IMR-90 (cell line): Measurements from ENCODE around the gene TNS1. TPM values are rescaled to one million over a fixed set of nuclear protein-coding genes. Genes with fewer than 3 reads are reported as not detected.

Experiments used
- ATAC-seq: fragments of 200-7000 bp; cut with Tn5 transposase; 2 replicates; pipeline ENCODE4 v1.9.1; 2020; ENCODE audit warnings: low read depth, mild to moderate bottlenecking, moderate library complexity
- BruUV-seq: library from RNA; stranded (reverse); fragments of 400-500 nt; replicated peaks from 2 replicates; lab custom pipeline; 2021; lab: Mats Ljungman, UMichigan
- CTCF ChIA-PET: fragments of 300-600 bp; formaldehyde crosslinking; extraction: SDS; loops from one replicate; lab custom pipeline; 2021; ENCODE audit warnings: antibody characterized with exemption; lab: Yijun Ruan, JAX
- POLR2A ChIA-PET: fragments of 300-600 bp; sonication (Branson Sonifier 250); formaldehyde crosslinking; loops from one replicate; lab custom pipeline; 2022; ENCODE audit warnings: antibody characterized with exemption; ENCODE audit not compliant: unreplicated experiment; lab: Charles Lee
- DNase-seq: peaks from one replicate; pipeline ENCODE4 v3.0.0; 2013
- H2AFZ ChIP-seq: replicated peaks from 2 replicates; pipeline ENCODE3; 2013; ENCODE audit warnings: low read length, mild to moderate bottlenecking; ENCODE audit not compliant: poor library complexity
- H2AK5ac ChIP-seq: 2 replicates; pipeline ENCODE4 v1.6.1; 2013; ENCODE audit warnings: low read depth, low read length, inconsistent platforms
- H2AK9ac ChIP-seq: replicated peaks from 2 replicates; pipeline ENCODE3; 2013; ENCODE audit warnings: mild to moderate bottlenecking, low read depth, low read length, moderate library complexity; ENCODE audit not compliant: poor library complexity
- H2BK120ac ChIP-seq: 2 replicates; pipeline ENCODE4 v1.6.1; 2013; ENCODE audit warnings: low read depth, low read length, inconsistent platforms
- H2BK15ac ChIP-seq: 3 replicates; pipeline ENCODE4 v1.6.1; 2013; ENCODE audit warnings: low read depth, low read length, inconsistent platforms
- H2BK20ac ChIP-seq: 2 replicates; pipeline ENCODE4 v1.6.1; 2013; ENCODE audit warnings: low read depth, mild to moderate bottlenecking, inconsistent platforms, low read length, moderate library complexity
- H2BK5ac ChIP-seq: 2 replicates; pipeline ENCODE4 v1.6.1; 2013; ENCODE audit warnings: mild to moderate bottlenecking, low read depth, low read length, inconsistent platforms; ENCODE audit not compliant: poor library complexity, severe bottlenecking
- H3K14ac ChIP-seq: replicated peaks from 2 replicates; pipeline ENCODE4 v1.6.1; 2013; ENCODE audit warnings: low read depth, low read length, inconsistent platforms
- H3K18ac ChIP-seq: 2 replicates; pipeline ENCODE4 v1.6.1; 2013; ENCODE audit warnings: low read depth, low read length, control low read depth
- H3K23ac ChIP-seq: 2 replicates; pipeline ENCODE4 v1.6.1; 2013; ENCODE audit warnings: low read depth, low read length, inconsistent platforms
- H3K27ac ChIP-seq: 2 replicates; pipeline ENCODE4 v1.5.1; 2013; ENCODE audit warnings: mild to moderate bottlenecking, control low read depth, low read length; ENCODE audit not compliant: insufficient read depth
- H3K27me3 ChIP-seq: 2 replicates; pipeline ENCODE4 v1.6.1; 2013; ENCODE audit warnings: low read length; ENCODE audit not compliant: control insufficient read depth, insufficient read depth
- H3K36me3 ChIP-seq: 2 replicates; pipeline ENCODE4 v1.6.1; 2013; ENCODE audit warnings: low read length, mixed read lengths; ENCODE audit not compliant: control insufficient read depth, insufficient read depth
- H3K4ac ChIP-seq: 2 replicates; pipeline ENCODE4 v1.6.1; 2013; ENCODE audit warnings: low read depth, low read length, inconsistent platforms
- H3K4me1 ChIP-seq: 2 replicates; pipeline ENCODE4 v1.6.1; 2013; ENCODE audit warnings: low read length, mixed read lengths; ENCODE audit not compliant: control insufficient read depth, insufficient read depth
- H3K4me2 ChIP-seq: 2 replicates; pipeline ENCODE4 v1.6.1; 2013; ENCODE audit warnings: low read depth, mild to moderate bottlenecking, control low read depth, low read length, moderate library complexity
- H3K4me3 ChIP-seq: 2 replicates; pipeline ENCODE4 v1.5.1; 2013; ENCODE audit warnings: low read depth, mild to moderate bottlenecking, control low read depth, low read length, moderate library complexity; ENCODE audit not compliant: insufficient read depth
- H3K56ac ChIP-seq: 2 replicates; pipeline ENCODE4 v1.6.1; 2013; ENCODE audit warnings: low read length, inconsistent platforms; ENCODE audit not compliant: insufficient read depth; ENCODE audit errors: extremely low read depth
- H3K79me1 ChIP-seq, 2 experiments: 2 replicates each; pipeline ENCODE4 v1.6.1; 2013; ENCODE audit warnings: low read length in 2 of 2, inconsistent platforms in 1 of 2, low read depth in 1 of 2
- H3K9ac ChIP-seq: 2 replicates; pipeline ENCODE4 v1.6.1; 2013; ENCODE audit warnings: low read depth, low read length, control low read depth
- H3K9me1 ChIP-seq: 2 replicates; pipeline ENCODE4 v1.6.1; 2013; ENCODE audit warnings: low read length, inconsistent platforms; ENCODE audit not compliant: insufficient read depth
- H3K9me3 ChIP-seq: 2 replicates; pipeline ENCODE4 v1.6.1; 2013; ENCODE audit warnings: low read length; ENCODE audit not compliant: control insufficient read depth, insufficient read depth
- H4K20me1 ChIP-seq: 2 replicates; pipeline ENCODE4 v1.6.1; 2013; ENCODE audit warnings: low read length, inconsistent platforms; ENCODE audit not compliant: insufficient read depth
- H4K5ac ChIP-seq: 2 replicates; pipeline ENCODE4 v1.6.1; 2013; ENCODE audit warnings: mild to moderate bottlenecking, low read depth, low read length, control low read depth
- H4K8ac ChIP-seq, 2 experiments: 2 replicates each; pipeline ENCODE4 v1.6.1; 2013; ENCODE audit warnings: low read depth in 2 of 2, low read length in 2 of 2, control low read depth in 1 of 2, inconsistent platforms in 1 of 2
- H4K91ac ChIP-seq: 2 replicates; pipeline ENCODE4 v1.6.1; 2013; ENCODE audit warnings: low read depth, low read length, inconsistent platforms; ENCODE audit not compliant: insufficient read depth
- BHLHE40 ChIP-seq: fragments of 150-350 bp; IDR thresholded peaks from 2 replicates; pipeline ENCODE4 v1.6.1; 2016; ENCODE audit warnings: mild to moderate bottlenecking, low read depth, low read length
- CEBPB ChIP-seq: IDR thresholded peaks from 2 replicates; pipeline ENCODE4 v1.6.1; 2012; ENCODE audit warnings: low read depth, low read length, improper control_type of control experiment
- CHD1 ChIP-seq: IDR thresholded peaks from 2 replicates; pipeline ENCODE4 v1.6.1; 2012; ENCODE audit warnings: low read depth, low read length, improper control_type of control experiment
- FOS ChIP-seq: fragments of 150-350 bp; IDR thresholded peaks from 2 replicates; pipeline ENCODE4 v1.6.1; 2016; ENCODE audit warnings: low read depth, low read length
- MAFK ChIP-seq: IDR thresholded peaks from 2 replicates; pipeline ENCODE4 v1.6.1; 2012; ENCODE audit warnings: low read depth, low read length, improper control_type of control experiment
- MAZ ChIP-seq: IDR thresholded peaks from 2 replicates; pipeline ENCODE4 v1.6.1; 2012; ENCODE audit warnings: low read depth, mild to moderate bottlenecking, low read length, improper control_type of control experiment, moderate library complexity, borderline replicate concordance
- MXI1 ChIP-seq: IDR thresholded peaks from 2 replicates; pipeline ENCODE4 v1.6.1; 2012; ENCODE audit warnings: low read depth, mild to moderate bottlenecking, low read length, moderate library complexity, borderline replicate concordance
- NFE2L2 ChIP-seq: fragments of 150-350 bp; IDR thresholded peaks from 2 replicates; pipeline ENCODE4 v1.6.1; 2016; ENCODE audit warnings: low read depth, mild to moderate bottlenecking, low read length
- POLR2A ChIP-seq: IDR thresholded peaks from 2 replicates; pipeline ENCODE4 v1.6.1; 2012; ENCODE audit warnings: mild to moderate bottlenecking, low read depth, low read length
- RAD21 ChIP-seq: IDR thresholded peaks from 2 replicates; pipeline ENCODE4 v1.6.1; 2012; ENCODE audit warnings: low read length, improper control_type of control experiment
- RCOR1 ChIP-seq: IDR thresholded peaks from 2 replicates; pipeline ENCODE4 v1.6.1; 2012; ENCODE audit warnings: mild to moderate bottlenecking, low read length, improper control_type of control experiment; ENCODE audit not compliant: insufficient replicate concordance
- RFX5 ChIP-seq: IDR thresholded peaks from 2 replicates; pipeline ENCODE4 v1.8.0; 2012; ENCODE audit warnings: low read depth, mild to moderate bottlenecking, low read length, moderate library complexity
- SMC3 ChIP-seq: fragments of 150-350 bp; IDR thresholded peaks from 2 replicates; pipeline ENCODE4 v1.6.1; 2016; ENCODE audit warnings: low read depth, mild to moderate bottlenecking, antibody characterized with exemption, low read length, moderate library complexity
- WGBS, 2 experiments: methylation state at CpG; one replicate each; pipeline versions ENCODE4 v1.1.5 to v1.1.7; 2013; ENCODE audit warnings: missing lambda C conversion rate in 2 of 2; ENCODE audit not compliant: insufficient read length in 1 of 2; ENCODE audit errors: extremely low coverage in 2 of 2; 5-methylcytosine and 5-hydroxymethylcytosine counted together
- dilution Hi-C: fragments of 300-500 bp; cut with HindIII; formaldehyde crosslinking; loops from one replicate; pipeline ENCODE4 v1.14.3; 2018; ENCODE audit warnings: low sequenced_read_pairs; ENCODE audit not compliant: unreplicated experiment
- in situ Hi-C: fragments of 300-500 bp; cut with MboI; formaldehyde crosslinking; loops from 3 replicates; pipeline ENCODE4 v1.14.3; 2019; ENCODE audit warnings: low sequenced_read_pairs, inconsistent platforms, mixed read lengths
- intact Hi-C: fragments of 100-400 bp; cut with micrococcal nuclease; formaldehyde crosslinking; loops from 2 replicates; pipeline ENCODE4 v1.10.0; 2022
- polyA plus RNA-seq, 3 experiments: library from polyadenylated mRNA; depleted of rRNA; stranded (reverse); fragments of >200 nt; gene quantifications; 2 replicates each; pipeline ENCODE4 v1.2.3, GENCODE V29; 2012; ENCODE audit warnings: low replicate concordance in 1 of 3
- total RNA-seq: library from RNA; depleted of rRNA; stranded (reverse); fragments of >200 nt; gene quantifications from 2 replicates; pipeline ENCODE4 v1.2.3, GENCODE V29; 2012
- TF ChIP-seq, protein P1 (sequence below): fragments of 150-350 bp; IDR thresholded peaks from 2 replicates; pipeline ENCODE4 v1.6.1; 2017; ENCODE audit warnings: mild to moderate bottlenecking, antibody characterized with exemption, low read length, low read depth
- TF ChIP-seq, protein P2 (sequence below): fragments of 150-350 bp; IDR thresholded peaks from 2 replicates; pipeline ENCODE4 v1.6.1; 2016; ENCODE audit warnings: low read depth, mild to moderate bottlenecking, low read length, moderate library complexity, borderline replicate concordance
- TF ChIP-seq, protein P3 (sequence below): conservative IDR thresholded peaks from 2 replicates; pipeline ENCODE4 v1.5.1; 2012; ENCODE audit warnings: mild to moderate bottlenecking, low read depth, low read length, improper control_type of control experiment

Gene TNS1
- total and polyA plus RNA-seq, 2 of the 4 experiments (the other 2 are of a cell fraction), result 41.1 to 45.2 TPM

DNA sequence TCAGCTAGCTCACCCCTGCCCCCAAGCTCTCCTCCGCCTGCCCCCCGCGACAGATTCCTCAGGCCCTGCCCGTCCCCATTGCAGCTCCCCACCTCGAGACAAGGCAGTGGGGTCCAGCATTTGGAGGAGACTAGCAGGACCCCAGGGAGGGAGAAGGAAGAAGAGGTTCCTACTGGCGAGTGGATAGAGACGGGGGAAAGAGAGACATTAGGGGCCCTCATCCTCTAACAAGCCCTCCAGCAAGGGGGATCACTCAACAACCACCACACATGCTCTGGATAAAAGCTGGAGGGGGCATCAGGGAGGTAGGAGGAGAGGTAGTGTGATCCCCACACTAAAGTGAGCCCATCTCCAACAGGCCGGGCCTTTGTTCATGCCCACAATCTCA, 8.9 kb upstream of the TNS1 start:
- Histone ChIP-seq H4K91ac (no peak overlapping the region), H3K9me3 (no peaks in the 10 kb centered on the region), H3K4me3 (no peak overlapping the region), H3K9ac (no peak overlapping the region), H4K5ac (no peak overlapping the region), H3K23ac (no peak overlapping the region), H2AK5ac (no peak overlapping the region), H2BK120ac (no peak overlapping the region), H3K4me1 (peaks cover 23% of the 10 kb centered on the region), H3K27me3 (peaks cover 8% of the 10 kb centered on the region; the same call in 1 of the 2 replicates), H3K56ac (no peak overlapping the region), H3K27ac (no peak overlapping the region), H2BK15ac (no peak overlapping the region), H3K18ac (no peak overlapping the region), H3K36me3 (no peaks in the 10 kb centered on the region), H4K8ac (no peak overlapping the region), H3K14ac (no peak overlapping the region), H2BK5ac (no peak overlapping the region), H2AFZ (no peak overlapping the region), H2AK9ac (no peak overlapping the region), H3K79me1 (peaks cover 0 to 23% of the 10 kb centered on the region in 2 experiments), H3K4me2 (no peak overlapping the region), H2BK20ac (no peak overlapping the region), H3K9me1 (peaks cover 13% of the 10 kb centered on the region; the same call in 1 of the 2 replicates), H3K4ac (no peak overlapping the region), H4K20me1 (no peaks in the 10 kb centered on the region)
- ChIA-PET CTCF (no interaction called here), POLR2A (no interaction called here)
- no peak for TF ChIP-seq MXI1
- no peak for TF ChIP-seq SMC3
- TF ChIP-seq RFX5, result no peak
- TF ChIP-seq RCOR1, result no peak
- TF ChIP-seq, protein P1, sequence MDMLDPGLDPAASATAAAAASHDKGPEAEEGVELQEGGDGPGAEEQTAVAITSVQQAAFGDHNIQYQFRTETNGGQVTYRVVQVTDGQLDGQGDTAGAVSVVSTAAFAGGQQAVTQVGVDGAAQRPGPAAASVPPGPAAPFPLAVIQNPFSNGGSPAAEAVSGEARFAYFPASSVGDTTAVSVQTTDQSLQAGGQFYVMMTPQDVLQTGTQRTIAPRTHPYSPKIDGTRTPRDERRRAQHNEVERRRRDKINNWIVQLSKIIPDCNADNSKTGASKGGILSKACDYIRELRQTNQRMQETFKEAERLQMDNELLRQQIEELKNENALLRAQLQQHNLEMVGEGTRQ, result no peak
- TF ChIP-seq POLR2A, result no peak
- TF ChIP-seq, protein P2, sequence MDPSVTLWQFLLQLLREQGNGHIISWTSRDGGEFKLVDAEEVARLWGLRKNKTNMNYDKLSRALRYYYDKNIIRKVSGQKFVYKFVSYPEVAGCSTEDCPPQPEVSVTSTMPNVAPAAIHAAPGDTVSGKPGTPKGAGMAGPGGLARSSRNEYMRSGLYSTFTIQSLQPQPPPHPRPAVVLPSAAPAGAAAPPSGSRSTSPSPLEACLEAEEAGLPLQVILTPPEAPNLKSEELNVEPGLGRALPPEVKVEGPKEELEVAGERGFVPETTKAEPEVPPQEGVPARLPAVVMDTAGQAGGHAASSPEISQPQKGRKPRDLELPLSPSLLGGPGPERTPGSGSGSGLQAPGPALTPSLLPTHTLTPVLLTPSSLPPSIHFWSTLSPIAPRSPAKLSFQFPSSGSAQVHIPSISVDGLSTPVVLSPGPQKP, result no peak
- TF ChIP-seq RAD21, result no peak
- TF ChIP-seq MAFK, result no peak
- TF ChIP-seq BHLHE40, result no peak
- TF ChIP-seq, protein P3, sequence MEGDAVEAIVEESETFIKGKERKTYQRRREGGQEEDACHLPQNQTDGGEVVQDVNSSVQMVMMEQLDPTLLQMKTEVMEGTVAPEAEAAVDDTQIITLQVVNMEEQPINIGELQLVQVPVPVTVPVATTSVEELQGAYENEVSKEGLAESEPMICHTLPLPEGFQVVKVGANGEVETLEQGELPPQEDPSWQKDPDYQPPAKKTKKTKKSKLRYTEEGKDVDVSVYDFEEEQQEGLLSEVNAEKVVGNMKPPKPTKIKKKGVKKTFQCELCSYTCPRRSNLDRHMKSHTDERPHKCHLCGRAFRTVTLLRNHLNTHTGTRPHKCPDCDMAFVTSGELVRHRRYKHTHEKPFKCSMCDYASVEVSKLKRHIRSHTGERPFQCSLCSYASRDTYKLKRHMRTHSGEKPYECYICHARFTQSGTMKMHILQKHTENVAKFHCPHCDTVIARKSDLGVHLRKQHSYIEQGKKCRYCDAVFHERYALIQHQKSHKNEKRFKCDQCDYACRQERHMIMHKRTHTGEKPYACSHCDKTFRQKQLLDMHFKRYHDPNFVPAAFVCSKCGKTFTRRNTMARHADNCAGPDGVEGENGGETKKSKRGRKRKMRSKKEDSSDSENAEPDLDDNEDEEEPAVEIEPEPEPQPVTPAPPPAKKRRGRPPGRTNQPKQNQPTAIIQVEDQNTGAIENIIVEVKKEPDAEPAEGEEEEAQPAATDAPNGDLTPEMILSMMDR, result no peak
- TF ChIP-seq FOS, result no peak
- TF ChIP-seq NFE2L2, result no peak
- no peak for TF ChIP-seq MAZ
- TF ChIP-seq CEBPB, result no peak
- no peak for TF ChIP-seq CHD1
- dilution Hi-C loops (no loop called here), intact Hi-C loops (no loop called here), in situ Hi-C loops (no loop called here)
- no peak for ATAC-seq
- no CpG with 5 or more reads among the region's 8 CpGs for WGBS, 2 experiments
- BruUV-seq, result no TSS peak
- DNase-seq, result no peak
